HEK293 (cell line): Measurements from ENCODE around the gene NCL.

Experiments
- ZEB2 ChIP-seq: fragments of 450-650 bp; formaldehyde crosslinking; IDR thresholded peaks from 2 replicates; pipeline ENCODE4 v1.5.1; 2016; ENCODE audit warnings: missing biosample characterization, missing genetic modification characterization
- ZNF133 ChIP-seq: fragments of 450-650 bp; formaldehyde crosslinking; IDR thresholded peaks from 2 replicates; pipeline ENCODE4 v1.5.1; 2016; ENCODE audit warnings: missing biosample characterization, missing genetic modification characterization
- ZNF670 ChIP-seq: fragments of 450-650 bp; formaldehyde crosslinking; IDR thresholded peaks from 2 replicates; pipeline ENCODE4 v1.5.1; 2016; ENCODE audit warnings: missing biosample characterization, missing genetic modification characterization, low read depth
- TF ChIP-seq, protein P1 (sequence below): fragments of 450-650 bp; formaldehyde crosslinking; IDR thresholded peaks from 2 replicates; pipeline ENCODE4 v1.5.1; 2016; ENCODE audit warnings: missing biosample characterization, missing genetic modification characterization
- TF ChIP-seq, protein P2 (sequence below): fragments of 450-650 bp; formaldehyde crosslinking; IDR thresholded peaks from 2 replicates; pipeline ENCODE4 v1.5.1; 2016; ENCODE audit warnings: missing biosample characterization, missing genetic modification characterization

DNA sequence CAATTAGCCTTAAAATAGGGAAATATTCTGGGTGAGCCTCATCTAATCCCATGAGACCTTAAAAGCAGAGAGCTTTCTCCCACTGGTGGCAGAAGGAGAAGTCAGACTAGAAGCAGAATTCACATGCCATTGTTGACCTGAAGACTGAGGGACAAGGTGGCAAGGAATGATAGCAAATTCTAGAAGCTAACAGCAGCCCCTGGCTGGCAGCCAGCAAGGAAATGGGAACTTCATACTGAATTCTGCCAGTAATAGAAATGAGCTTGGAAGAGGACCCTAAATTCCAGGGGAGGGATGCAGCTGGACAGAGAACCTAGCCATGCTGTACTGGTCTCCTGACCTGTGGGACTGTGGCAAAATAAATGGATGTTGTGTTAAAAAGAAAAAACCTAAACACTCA lies 49.3 kb downstream of the NCL start:
- TF ChIP-seq, protein P1, sequence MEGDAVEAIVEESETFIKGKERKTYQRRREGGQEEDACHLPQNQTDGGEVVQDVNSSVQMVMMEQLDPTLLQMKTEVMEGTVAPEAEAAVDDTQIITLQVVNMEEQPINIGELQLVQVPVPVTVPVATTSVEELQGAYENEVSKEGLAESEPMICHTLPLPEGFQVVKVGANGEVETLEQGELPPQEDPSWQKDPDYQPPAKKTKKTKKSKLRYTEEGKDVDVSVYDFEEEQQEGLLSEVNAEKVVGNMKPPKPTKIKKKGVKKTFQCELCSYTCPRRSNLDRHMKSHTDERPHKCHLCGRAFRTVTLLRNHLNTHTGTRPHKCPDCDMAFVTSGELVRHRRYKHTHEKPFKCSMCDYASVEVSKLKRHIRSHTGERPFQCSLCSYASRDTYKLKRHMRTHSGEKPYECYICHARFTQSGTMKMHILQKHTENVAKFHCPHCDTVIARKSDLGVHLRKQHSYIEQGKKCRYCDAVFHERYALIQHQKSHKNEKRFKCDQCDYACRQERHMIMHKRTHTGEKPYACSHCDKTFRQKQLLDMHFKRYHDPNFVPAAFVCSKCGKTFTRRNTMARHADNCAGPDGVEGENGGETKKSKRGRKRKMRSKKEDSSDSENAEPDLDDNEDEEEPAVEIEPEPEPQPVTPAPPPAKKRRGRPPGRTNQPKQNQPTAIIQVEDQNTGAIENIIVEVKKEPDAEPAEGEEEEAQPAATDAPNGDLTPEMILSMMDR (tag by site-specific recombination), result no peak
- TF ChIP-seq, protein P2, sequence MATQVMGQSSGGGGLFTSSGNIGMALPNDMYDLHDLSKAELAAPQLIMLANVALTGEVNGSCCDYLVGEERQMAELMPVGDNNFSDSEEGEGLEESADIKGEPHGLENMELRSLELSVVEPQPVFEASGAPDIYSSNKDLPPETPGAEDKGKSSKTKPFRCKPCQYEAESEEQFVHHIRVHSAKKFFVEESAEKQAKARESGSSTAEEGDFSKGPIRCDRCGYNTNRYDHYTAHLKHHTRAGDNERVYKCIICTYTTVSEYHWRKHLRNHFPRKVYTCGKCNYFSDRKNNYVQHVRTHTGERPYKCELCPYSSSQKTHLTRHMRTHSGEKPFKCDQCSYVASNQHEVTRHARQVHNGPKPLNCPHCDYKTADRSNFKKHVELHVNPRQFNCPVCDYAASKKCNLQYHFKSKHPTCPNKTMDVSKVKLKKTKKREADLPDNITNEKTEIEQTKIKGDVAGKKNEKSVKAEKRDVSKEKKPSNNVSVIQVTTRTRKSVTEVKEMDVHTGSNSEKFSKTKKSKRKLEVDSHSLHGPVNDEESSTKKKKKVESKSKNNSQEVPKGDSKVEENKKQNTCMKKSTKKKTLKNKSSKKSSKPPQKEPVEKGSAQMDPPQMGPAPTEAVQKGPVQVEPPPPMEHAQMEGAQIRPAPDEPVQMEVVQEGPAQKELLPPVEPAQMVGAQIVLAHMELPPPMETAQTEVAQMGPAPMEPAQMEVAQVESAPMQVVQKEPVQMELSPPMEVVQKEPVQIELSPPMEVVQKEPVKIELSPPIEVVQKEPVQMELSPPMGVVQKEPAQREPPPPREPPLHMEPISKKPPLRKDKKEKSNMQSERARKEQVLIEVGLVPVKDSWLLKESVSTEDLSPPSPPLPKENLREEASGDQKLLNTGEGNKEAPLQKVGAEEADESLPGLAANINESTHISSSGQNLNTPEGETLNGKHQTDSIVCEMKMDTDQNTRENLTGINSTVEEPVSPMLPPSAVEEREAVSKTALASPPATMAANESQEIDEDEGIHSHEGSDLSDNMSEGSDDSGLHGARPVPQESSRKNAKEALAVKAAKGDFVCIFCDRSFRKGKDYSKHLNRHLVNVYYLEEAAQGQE (tag by site-specific recombination), result no peak
- no peak for TF ChIP-seq ZEB2 (tag by site-specific recombination)
- TF ChIP-seq ZNF133 (tag by site-specific recombination), result no peak
- TF ChIP-seq ZNF670 (tag by site-specific recombination), result no peak
